ENCODE measurements around the gene LCE1E. TPM values are rescaled to one million over a fixed set of nuclear protein-coding genes. Genes with fewer than 3 reads are reported as not detected.

Gene LCE1E
- total and polyA plus RNA-seq, 2 donors (not counting 3 experiments of a cell fraction or from before 2014, with no cell fraction given), result not detected

DNA sequence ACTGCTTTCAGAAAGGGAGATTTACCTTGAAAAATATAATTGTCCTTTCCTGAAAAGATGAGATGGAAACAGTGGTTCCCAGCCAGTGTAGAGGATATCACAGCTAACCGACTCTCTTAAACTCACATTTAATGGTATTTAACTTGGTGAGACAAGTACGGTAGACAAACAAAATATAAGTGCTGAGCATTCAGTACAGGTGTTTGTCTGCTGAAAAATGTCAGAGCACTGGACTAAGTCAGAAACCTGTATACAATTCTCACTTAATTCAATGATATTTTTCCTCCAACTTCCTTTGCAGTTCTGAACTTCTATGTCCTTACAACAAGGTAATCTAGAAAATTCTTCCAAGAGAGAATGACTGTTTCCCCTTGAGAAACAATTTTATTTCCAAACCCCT, 25.6 kb downstream of the LCE1E start, which contains the start of gene LCE1B:
Gene LCE1B (plus strand): TSS at position 301 of the 400 bp plus-strand sequence. CDS start 476 bp downstream, outside the sequence.
- Histone ChIP-seq H2AFZ (ENCODE audit: low read depth, low read length) (no peak within 1 kb of the TSS), H4K20me1 (replicated peaks; ENCODE audit: control insufficient read depth, extremely low read depth, insufficient read depth, low read length) (no peaks in the 10 kb centered on the region), H3K9me3 (replicated peaks; ENCODE audit: control insufficient read depth, insufficient read depth, low read length) (no peaks in the 10 kb centered on the region), H3K27me3 (ENCODE audit: control insufficient read depth in 2 of 2, insufficient read depth in 2 of 2, low read length in 2 of 2) (no peaks in the 10 kb centered on the region), H3K4me1 (ENCODE audit: control insufficient read depth, extremely low read depth, insufficient read depth, low read length) (no peaks in the 10 kb centered on the region), H3K4me2 (ENCODE audit: insufficient read depth, low read length) (no peak within 1 kb of the TSS), H3K27ac (ENCODE audit: insufficient read depth, low read depth, low read length) (no peak within 1 kb of the TSS), H3K79me2 (ENCODE audit: control insufficient read depth, insufficient read depth, low read length) (no peaks in the 10 kb centered on the region), H3K36me3 (ENCODE audit: control insufficient read depth in 2 of 2, extremely low read depth in 1 of 2, insufficient read depth in 2 of 2, low read length in 2 of 2) (no peaks in the 10 kb centered on the region), H3K9ac (replicated peaks; ENCODE audit: extremely low read depth, insufficient read depth, low read length) (no peak within 1 kb of the TSS), H3K9me1 (replicated peaks; ENCODE audit: control insufficient read depth, extremely low read depth, insufficient read depth, low read length) (no peaks in the 10 kb centered on the region), H3K4me3 (replicated peaks in 1 of 3; ENCODE audit: insufficient read depth in 1 of 3, low read depth in 1 of 3, low read length in 3 of 3) (no peak within 1 kb of the TSS)
- FAIRE-seq, result no peak
- dilution Hi-C loops (cut with MboI; ENCODE audit: extremely low pct_ligation_motif_present, low sequenced_read_pairs), result no loop called here
- TF ChIP-seq MYC (IDR thresholded peaks at IDR 0.05; ENCODE audit: low read depth, low read length), result no peak
- no peak for TF ChIP-seq EZH2 (IDR thresholded peaks at IDR 0.05; ENCODE audit: borderline replicate concordance, low read depth, low read length, severe bottlenecking)
- TF ChIP-seq GATA2 (IDR thresholded peaks at IDR 0.05; ENCODE audit: insufficient read depth, insufficient read length, low read depth, low read length), result no peak
- no peak for TF ChIP-seq FOS (IDR thresholded peaks at IDR 0.05; ENCODE audit: borderline replicate concordance, insufficient read depth, low read length)
- TF ChIP-seq POLR2A (IDR thresholded peaks at IDR 0.05; ENCODE audit: low read depth, low read length), result no peak
- intact Hi-C loops (cut with micrococcal nuclease), result no loop called here
- no TSS peak for BruUV-seq (replicated peaks)
- DNase-seq (ENCODE audit: low read depth, low spot score), result no peak
- ChIA-PET POLR2A (no interaction called here), CTCF (no interaction called here)

DNA sequence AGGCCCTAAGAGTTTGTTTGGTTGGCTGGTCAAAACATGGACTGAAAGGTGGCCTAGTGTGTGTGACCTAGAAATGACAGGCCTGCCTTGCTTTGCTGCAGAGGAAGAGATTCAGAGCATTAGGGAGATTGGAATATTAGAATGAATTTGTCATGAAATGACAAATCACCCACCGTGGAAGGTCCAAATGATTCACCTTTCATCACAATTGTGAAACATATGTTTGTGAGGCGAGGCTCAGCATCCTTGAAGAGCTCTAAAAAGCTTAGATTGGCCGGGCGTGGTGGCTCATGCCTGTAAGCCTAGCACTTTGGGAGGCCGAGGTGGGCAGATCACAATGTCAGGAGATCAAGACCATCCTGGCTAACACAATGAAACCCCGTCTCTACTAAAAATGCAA, 31.3 kb downstream of the LCE1E start:
- no peaks in the 10 kb centered on the region for H3K9me1 ChIP-seq (replicated peaks; ENCODE audit: control insufficient read depth, extremely low read depth, insufficient read depth, low read length)
- intact Hi-C loops (cut with micrococcal nuclease) (no loop called here), dilution Hi-C loops (cut with MboI; ENCODE audit: extremely low pct_ligation_motif_present, low sequenced_read_pairs) (no loop called here)
- ChIA-PET POLR2A (no interaction called here), CTCF (no interaction called here)
- H3K79me2 ChIP-seq (ENCODE audit: control insufficient read depth, insufficient read depth, low read length), result no peaks in the 10 kb centered on the region
- no peaks in the 10 kb centered on the region for H4K20me1 ChIP-seq (replicated peaks; ENCODE audit: control insufficient read depth, extremely low read depth, insufficient read depth, low read length)
- FAIRE-seq, result no peak
- H3K4me2 ChIP-seq (ENCODE audit: insufficient read depth, low read length), result no peak overlapping the region
- H2AFZ ChIP-seq (ENCODE audit: low read depth, low read length), result no peak overlapping the region
- TF ChIP-seq, protein P1, sequence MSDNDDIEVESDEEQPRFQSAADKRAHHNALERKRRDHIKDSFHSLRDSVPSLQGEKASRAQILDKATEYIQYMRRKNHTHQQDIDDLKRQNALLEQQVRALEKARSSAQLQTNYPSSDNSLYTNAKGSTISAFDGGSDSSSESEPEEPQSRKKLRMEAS (IDR thresholded peaks at IDR 0.05; ENCODE audit: insufficient read depth, insufficient read length), result no peak
- TF ChIP-seq JUN (IDR thresholded peaks at IDR 0.05; ENCODE audit: borderline replicate concordance, insufficient read depth, insufficient read length, low read depth) (no peak), FOS (IDR thresholded peaks at IDR 0.05; ENCODE audit: borderline replicate concordance, insufficient read depth, low read length) (no peak), GATA2 (IDR thresholded peaks at IDR 0.05; ENCODE audit: insufficient read depth, insufficient read length, low read depth, low read length) (no peak), POLR2A (IDR thresholded peaks at IDR 0.05; ENCODE audit: low read depth, low read length) (no peak), EZH2 (IDR thresholded peaks at IDR 0.05; ENCODE audit: borderline replicate concordance, low read depth, low read length, severe bottlenecking) (no peak)
- no peaks in the 10 kb centered on the region for H3K27me3 ChIP-seq (ENCODE audit: control insufficient read depth in 2 of 2, insufficient read depth in 2 of 2, low read length in 2 of 2)
- no peak for DNase-seq (ENCODE audit: low read depth, low spot score)
- no peak overlapping the region for H3K4me3 ChIP-seq (replicated peaks in 1 of 3; ENCODE audit: insufficient read depth in 1 of 3, low read depth in 1 of 3, low read length in 3 of 3)
- no peaks in the 10 kb centered on the region for H3K36me3 ChIP-seq (ENCODE audit: control insufficient read depth in 2 of 2, extremely low read depth in 1 of 2, insufficient read depth in 2 of 2, low read length in 2 of 2)
- no peak overlapping the region for H3K27ac ChIP-seq (ENCODE audit: insufficient read depth, low read depth, low read length)
- H3K4me1 ChIP-seq (ENCODE audit: control insufficient read depth, extremely low read depth, insufficient read depth, low read length), result no peaks in the 10 kb centered on the region
- no peak overlapping the region for H3K9ac ChIP-seq (replicated peaks; ENCODE audit: extremely low read depth, insufficient read depth, low read length)
- no TSS peak for BruUV-seq (replicated peaks)
- H3K9me3 ChIP-seq (replicated peaks; ENCODE audit: control insufficient read depth, insufficient read depth, low read length), result no peaks in the 10 kb centered on the region

All from endothelial cell of umbilical vein (primary cell).